OCI-LY1 (cell line): Measurements from ENCODE around the gene BMPER.

ENCODE experiments used
- H2AFZ ChIP-seq: fragments of 200-600 bp; sonication (generic), shearing (Covaris generic); 2 replicates; pipeline ENCODE4 v1.6.0; 2014; ENCODE audit warnings: antibody characterized with exemption, mild to moderate bottlenecking, low read length
- H3F3A ChIP-seq: fragments of 200-600 bp; sonication (generic), shearing (Covaris generic); 2 replicates; pipeline ENCODE4 v1.6.0; 2014; ENCODE audit warnings: mild to moderate bottlenecking, antibody characterized with exemption, low read length, moderate library complexity; ENCODE audit not compliant: insufficient read depth
- H3K27ac ChIP-seq: fragments of 200-600 bp; sonication (generic); 2 replicates; pipeline ENCODE4 v1.5.1; 2014; ENCODE audit warnings: low read length, mixed run types, mild to moderate bottlenecking, low read depth; ENCODE audit not compliant: poor library complexity, severe bottlenecking
- H3K27me3 ChIP-seq: fragments of 200-600 bp; sonication (generic); 2 replicates; pipeline ENCODE4 v1.6.0; 2014; ENCODE audit warnings: antibody characterized with exemption, mild to moderate bottlenecking, low read length, moderate library complexity; ENCODE audit not compliant: insufficient read depth
- H3K36me3 ChIP-seq: fragments of 200-600 bp; sonication (generic); 2 replicates; pipeline ENCODE4 v1.6.1; 2014; ENCODE audit warnings: mild to moderate bottlenecking, antibody characterized with exemption, low read length, moderate library complexity, mixed read lengths; ENCODE audit not compliant: insufficient read depth
- H3K4me1 ChIP-seq: fragments of 200-600 bp; sonication (generic); 2 replicates; pipeline ENCODE4 v1.5.1; 2014; ENCODE audit warnings: mild to moderate bottlenecking, low read length, moderate library complexity; ENCODE audit not compliant: insufficient read depth, severe bottlenecking
- H3K4me2 ChIP-seq: fragments of 200-600 bp; sonication (generic), shearing (Covaris generic); 2 replicates; pipeline ENCODE4 v1.6.1; 2014; ENCODE audit warnings: low read length
- H3K4me3 ChIP-seq: fragments of 200-600 bp; sonication (generic); 2 replicates; pipeline ENCODE4 v1.5.1; 2014; ENCODE audit warnings: low read length, low read depth, mild to moderate bottlenecking, mixed read lengths; ENCODE audit not compliant: poor library complexity, severe bottlenecking
- H3K79me2 ChIP-seq: fragments of 200-600 bp; shearing (Covaris generic); 2 replicates; pipeline ENCODE4 v1.6.1; 2016; ENCODE audit warnings: mixed run types, low read length, mixed read lengths; ENCODE audit not compliant: insufficient read depth
- H3K9ac ChIP-seq: fragments of 200-600 bp; sonication (generic), shearing (Covaris generic); 2 replicates; pipeline ENCODE4 v1.6.1; 2014; ENCODE audit warnings: mild to moderate bottlenecking, low read length, mixed read lengths
- H3K9me2 ChIP-seq: fragments of 200-600 bp; sonication (generic), shearing (Covaris generic); 2 replicates; pipeline ENCODE4 v1.6.1; 2014; ENCODE audit warnings: low read depth, mild to moderate bottlenecking, low read length, mixed read lengths
- H3K9me3 ChIP-seq: fragments of 200-600 bp; shearing (Covaris generic); 2 replicates; pipeline ENCODE4 v1.6.1; 2014; ENCODE audit warnings: low read length, mixed read lengths
- H4K20me1 ChIP-seq: fragments of 200-600 bp; sonication (generic), shearing (Covaris generic); 2 replicates; pipeline ENCODE4 v1.6.0; 2016; ENCODE audit warnings: mild to moderate bottlenecking, low read length; ENCODE audit not compliant: insufficient read depth
- CTCF ChIP-seq: fragments of 200-600 bp; sonication (generic), shearing (Covaris generic); IDR thresholded peaks from 2 replicates; pipeline ENCODE4 v1.5.1; 2017; ENCODE audit warnings: mild to moderate bottlenecking, antibody characterized with exemption, low read length, moderate library complexity, mixed read lengths
- EZH2 ChIP-seq: fragments of 200-600 bp; sonication (generic), shearing (Covaris generic); IDR thresholded peaks from 2 replicates; pipeline ENCODE4 v1.8.0; 2017; ENCODE audit warnings: borderline replicate concordance, mixed run types, mild to moderate bottlenecking, antibody characterized with exemption, low read length, moderate library complexity, mixed read lengths

The BMPER gene

GRCh38 chr7:34019301-34019790 lies 114.0 kb downstream of the BMPER start:
- no peak overlapping the region for H3K9ac ChIP-seq
- no peaks in the 10 kb centered on the region for H3K79me2 ChIP-seq
- no peak overlapping the region for H3K27ac ChIP-seq
- H3K4me2 ChIP-seq, result no peak overlapping the region
- TF ChIP-seq CTCF (no peak), EZH2 (no peak)
- no peaks in the 10 kb centered on the region for H3K9me2 ChIP-seq
- H3F3A ChIP-seq, result no peaks in the 10 kb centered on the region
- no peak overlapping the region for H3K4me3 ChIP-seq
- no peak overlapping the region for H2AFZ ChIP-seq
- H3K4me1 ChIP-seq, result no peaks in the 10 kb centered on the region
- no peaks in the 10 kb centered on the region for H3K9me3 ChIP-seq
- H3K36me3 ChIP-seq, result no peaks in the 10 kb centered on the region
- no peaks in the 10 kb centered on the region for H3K27me3 ChIP-seq
- no peaks in the 10 kb centered on the region for H4K20me1 ChIP-seq

GRCh38 chr7:34022626-34023025 lies 117.3 kb downstream of the BMPER start:
- Histone ChIP-seq H3K4me2 (no peak overlapping the region), H3K36me3 (no peaks in the 10 kb centered on the region)
- TF ChIP-seq CTCF, result no peak
- TF ChIP-seq EZH2, result no peak

GRCh38 chr7:34025600-34025999 lies 120.3 kb downstream of the BMPER start:
- no peaks in the 10 kb centered on the region for H3K9me3 ChIP-seq
- no peak for TF ChIP-seq CTCF
- TF ChIP-seq EZH2, result no peak
- H3K36me3 ChIP-seq, result no peaks in the 10 kb centered on the region
- H3K79me2 ChIP-seq, result no peaks in the 10 kb centered on the region
- H3K9me2 ChIP-seq, result no peaks in the 10 kb centered on the region
- no peaks in the 10 kb centered on the region for H3K4me1 ChIP-seq
- H3K4me3 ChIP-seq, result no peak overlapping the region
- H3K27me3 ChIP-seq, result no peaks in the 10 kb centered on the region
- no peaks in the 10 kb centered on the region for H3F3A ChIP-seq
- no peaks in the 10 kb centered on the region for H4K20me1 ChIP-seq
- H3K9ac ChIP-seq, result no peak overlapping the region
- no peak overlapping the region for H2AFZ ChIP-seq
- no peak overlapping the region for H3K27ac ChIP-seq
- H3K4me2 ChIP-seq, result no peak overlapping the region

More at GRCh38 chr7:34022626-34023025, 117.3 kb downstream of the BMPER start:
- Histone ChIP-seq H3K9me3 (no peaks in the 10 kb centered on the region), H3K9me2 (no peaks in the 10 kb centered on the region), H3K4me3 (no peak overlapping the region), H3K79me2 (no peaks in the 10 kb centered on the region), H3K27me3 (no peaks in the 10 kb centered on the region), H3F3A (no peaks in the 10 kb centered on the region), H2AFZ (no peak overlapping the region), H3K9ac (no peak overlapping the region), H4K20me1 (no peaks in the 10 kb centered on the region), H3K27ac (no peak overlapping the region), H3K4me1 (no peaks in the 10 kb centered on the region)
